ENCODE results near the gene NFX1. TPM values are rescaled to one million over a fixed set of nuclear protein-coding genes. Genes with fewer than 3 reads are reported as not detected.
"Not testable (repeated sequence)": the region's sequence is repeated elsewhere in the genome, so short reads cannot be mapped to it uniquely, and the experiment has no call there.

The NFX1 gene
- total RNA-seq, 1 donor from 2014 or later, result 34.1 TPM

DNA sequence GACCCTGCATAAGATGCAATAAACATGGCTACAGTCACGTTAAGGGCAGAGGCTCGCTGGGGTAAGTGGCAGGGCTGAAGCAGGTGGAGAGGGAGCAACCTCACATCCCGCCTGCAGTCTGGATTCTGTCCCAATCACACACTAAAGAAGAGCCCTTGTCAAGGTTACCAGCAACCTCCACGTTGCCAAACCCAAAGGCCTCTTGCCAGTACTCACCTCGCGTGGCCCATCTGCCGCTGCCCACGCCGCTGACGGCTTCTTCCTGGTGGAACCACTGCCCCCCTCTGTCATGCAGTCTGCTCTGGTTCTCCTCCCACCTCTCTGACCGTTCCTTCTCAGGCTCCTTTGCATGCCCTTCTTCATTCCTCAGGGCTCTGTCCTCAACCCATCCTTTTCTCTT, 103.3 kb downstream of the NFX1 start:
- Mint-ChIP-seq H3K4me1 (ENCODE audit: unreplicated experiment) (peaks cover 18% of the 10 kb centered on the region), H3K27ac (peak overlapping the region; percentile 37), H3K4me3 (peak overlapping the region; percentile 19), H3K27me3 (no peaks in the 10 kb centered on the region), H3K9me3 (no peaks in the 10 kb centered on the region), H3K36me3 (no peaks in the 10 kb centered on the region)
- no peak for TF ChIP-seq CTCF (conservative IDR thresholded peaks at IDR 0.05)
- DNase-seq (ENCODE audit: extremely low spot score, unreplicated experiment), result no peak

GRCh38 chr9:33393986-33394385, 103.7 kb downstream of the NFX1 start:
- not testable (repeated sequence) for H3K9me3 Mint-ChIP-seq; H3K36me3 Mint-ChIP-seq; H3K27me3 Mint-ChIP-seq; DNase-seq (ENCODE audit: extremely low spot score, unreplicated experiment)
- Mint-ChIP-seq H3K4me3 (peak overlapping the region; percentile 19), H3K4me1 (ENCODE audit: unreplicated experiment) (peaks cover 18% of the 10 kb centered on the region), H3K27ac (peak overlapping the region; percentile 37)

- H3K36me3 Mint-ChIP-seq; H3K9me3 Mint-ChIP-seq; H3K27me3 Mint-ChIP-seq; DNase-seq (ENCODE audit: extremely low spot score, unreplicated experiment): not testable (repeated sequence)
- H3K4me3 Mint-ChIP-seq, result peak overlapping the region; percentile 79
- peak overlapping the region; percentile 56 for H3K27ac Mint-ChIP-seq
- peaks cover 19% of the 10 kb centered on the region for H3K4me1 Mint-ChIP-seq (ENCODE audit: unreplicated experiment)
Measured at GRCh38 chr9:33395159-33395879, 105.0 kb downstream of the NFX1 start.

DNA sequence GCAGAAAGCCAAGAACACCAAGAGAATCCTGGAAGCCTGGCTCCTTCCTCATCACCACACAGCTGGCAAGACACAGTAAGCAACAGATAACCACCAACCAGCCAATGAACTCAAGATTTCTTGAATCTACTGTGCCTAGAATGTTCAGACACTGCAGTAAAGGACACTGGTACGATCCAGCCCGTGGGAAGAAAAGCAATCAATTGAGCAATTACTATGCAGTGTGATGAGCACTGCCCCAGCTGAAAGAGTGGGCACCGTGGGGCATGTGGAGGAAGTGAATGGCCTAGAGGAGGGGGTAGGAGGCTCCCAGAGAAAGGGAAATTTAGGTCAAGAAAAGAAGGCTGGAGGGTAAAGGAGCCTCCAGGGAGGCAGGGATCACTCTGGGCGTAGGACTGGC, 107.5 kb downstream of the NFX1 start:
- not testable (repeated sequence) for H3K36me3 Mint-ChIP-seq; H3K4me3 Mint-ChIP-seq; DNase-seq (ENCODE audit: extremely low spot score, unreplicated experiment); H3K9me3 Mint-ChIP-seq; H3K27ac Mint-ChIP-seq; H3K27me3 Mint-ChIP-seq
- peaks cover 24% of the 10 kb centered on the region for H3K4me1 Mint-ChIP-seq (ENCODE audit: unreplicated experiment)

DNA sequence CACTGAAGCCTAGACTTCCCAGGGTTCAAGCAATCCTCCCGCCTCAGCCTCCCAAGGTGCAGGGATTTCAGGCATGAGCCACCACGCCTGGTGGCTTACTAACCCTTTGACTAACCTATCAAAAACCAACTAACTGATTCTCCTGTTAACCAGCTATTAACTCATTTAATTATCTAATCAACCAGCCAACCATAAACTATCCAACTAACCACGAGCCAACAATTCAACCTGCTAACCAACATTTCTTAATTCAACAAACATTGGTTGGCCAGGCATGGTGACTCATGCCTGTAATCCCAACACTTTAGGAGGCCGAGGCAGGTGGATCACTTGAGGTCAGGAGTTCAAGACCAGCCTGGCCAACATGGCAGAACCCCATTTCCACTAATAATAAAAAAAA, 108.7 kb downstream of the NFX1 start:
- not testable (repeated sequence) for H3K27me3 Mint-ChIP-seq; H3K9me3 Mint-ChIP-seq; H3K27ac Mint-ChIP-seq; H3K4me3 Mint-ChIP-seq; DNase-seq (ENCODE audit: extremely low spot score, unreplicated experiment); H3K36me3 Mint-ChIP-seq
- H3K4me1 Mint-ChIP-seq (ENCODE audit: unreplicated experiment), result peaks cover 21% of the 10 kb centered on the region

DNA sequence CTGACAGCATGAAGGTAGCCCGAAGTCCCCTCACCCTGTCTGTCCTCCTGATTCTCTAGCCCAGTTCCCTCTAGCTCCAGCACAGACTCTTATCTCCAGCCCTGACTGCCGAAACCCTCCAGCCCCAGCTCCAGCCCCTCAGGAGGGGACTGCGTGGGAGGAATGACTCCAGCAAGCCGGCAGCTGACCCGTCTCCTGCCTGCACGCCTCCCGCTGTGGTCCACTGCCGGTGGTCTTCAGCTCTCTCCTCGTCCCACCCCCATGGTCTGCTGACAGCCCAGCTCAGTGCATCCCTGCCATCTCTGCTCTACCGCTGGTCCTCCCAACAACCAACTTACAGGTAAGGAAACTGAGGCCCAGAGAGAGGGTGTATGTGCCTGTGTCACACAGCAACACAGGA, 111.5 kb downstream of the NFX1 start:
- not testable (repeated sequence) for DNase-seq (ENCODE audit: extremely low spot score, unreplicated experiment); H3K4me3 Mint-ChIP-seq; H3K27me3 Mint-ChIP-seq; H3K36me3 Mint-ChIP-seq; H3K27ac Mint-ChIP-seq; H3K9me3 Mint-ChIP-seq
- peaks cover 24% of the 10 kb centered on the region for H3K4me1 Mint-ChIP-seq (ENCODE audit: unreplicated experiment)

DNA sequence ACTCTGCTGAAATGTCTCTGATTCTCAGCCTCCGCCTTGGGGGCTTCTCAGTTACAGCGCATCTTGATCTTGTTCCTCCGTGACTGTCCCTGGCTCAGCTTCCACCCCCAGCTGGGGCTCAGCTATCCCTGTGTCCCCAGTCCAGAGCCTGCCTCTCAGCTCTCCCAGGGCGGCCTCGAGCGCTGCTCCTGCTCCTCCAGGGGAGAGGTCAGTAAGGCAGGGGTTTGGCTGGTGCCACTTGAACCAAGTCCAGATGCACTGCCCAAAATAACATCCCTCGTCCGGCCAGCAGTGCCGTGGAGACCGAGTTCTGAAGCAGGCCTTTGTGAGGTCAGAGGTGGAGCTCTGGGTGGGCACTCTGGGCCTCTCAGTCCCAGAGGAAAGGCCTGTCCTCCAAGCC, 112.1 kb downstream of the NFX1 start, which contains the start of gene AQP7:
Gene AQP7, minus strand, starts transcription at position 198 of the 400 bp plus-strand sequence. CDS start 1,306 bp downstream, outside the sequence.
- H3K4me3 Mint-ChIP-seq; H3K27ac Mint-ChIP-seq; H3K27me3 Mint-ChIP-seq; DNase-seq (ENCODE audit: extremely low spot score, unreplicated experiment); H3K9me3 Mint-ChIP-seq; H3K36me3 Mint-ChIP-seq: not testable (repeated sequence)
- peaks cover 24% of the 10 kb centered on the region for H3K4me1 Mint-ChIP-seq (ENCODE audit: unreplicated experiment)

- no peaks in the 10 kb centered on the region for H3K27me3 Mint-ChIP-seq
- no peaks in the 10 kb centered on the region for H3K9me3 Mint-ChIP-seq
- no peak for TF ChIP-seq CTCF (conservative IDR thresholded peaks at IDR 0.05)
- DNase-seq (ENCODE audit: extremely low spot score, unreplicated experiment), result no peak
- H3K4me3 Mint-ChIP-seq, result no peak overlapping the region
- H3K27ac Mint-ChIP-seq, result peak overlapping the region; percentile 27
- H3K36me3 Mint-ChIP-seq, result no peaks in the 10 kb centered on the region
- H3K4me1 Mint-ChIP-seq (ENCODE audit: unreplicated experiment), result peaks cover 24% of the 10 kb centered on the region
Measured at GRCh38 chr9:33403941-33404787, 113.8 kb downstream of the NFX1 start.

Data from type B pancreatic cell (in vitro differentiated cells).